PFSK-1 (cell line): ENCODE measurements around the gene CDC42EP3.

Source experiments
- FOXP2 ChIP-seq: optimal IDR thresholded peaks from 2 replicates; pipeline ENCODE3; 2011; ENCODE audit warnings: borderline replicate concordance, control low read depth, inconsistent platforms; ENCODE audit not compliant: insufficient read depth; ENCODE audit errors: extremely low read length, extremely low read depth
- POLR2AphosphoS5 ChIP-seq: IDR thresholded peaks from 2 replicates; pipeline ENCODE4 v1.6.1; 2012; ENCODE audit warnings: low read depth, mild to moderate bottlenecking, control low read depth, low read length, moderate library complexity
- REST ChIP-seq, 2 experiments: IDR thresholded peaks; 2 replicates each; pipeline versions ENCODE4 v1.6.1 to v1.8.0; 2011 to 2012; ENCODE audit warnings: low read depth in 2 of 2, low read length in 2 of 2, control low read depth in 1 of 2, inconsistent platforms in 1 of 2, mild to moderate bottlenecking in 1 of 2, moderate library complexity in 1 of 2; ENCODE audit not compliant: insufficient read depth in 1 of 2
- SIN3A ChIP-seq: IDR thresholded peaks from 2 replicates; pipeline ENCODE4 v1.6.1; 2012; ENCODE audit warnings: mild to moderate bottlenecking, low read length, moderate library complexity, borderline replicate concordance; ENCODE audit not compliant: insufficient read depth
- TAF1 ChIP-seq: IDR thresholded peaks from 2 replicates; pipeline ENCODE4 v1.6.1; 2012; ENCODE audit warnings: low read length, control low read depth, borderline replicate concordance; ENCODE audit not compliant: insufficient read depth

CDC42EP3 gene

GRCh38 chr2:37666772-37667171 lies 4.7 kb downstream of the CDC42EP3 start:
- TF ChIP-seq TAF1 (no peak), REST (IDR thresholded peaks at IDR 0.05; ENCODE audit: insufficient read depth in 1 of 2, low read depth in 2 of 2, low read length in 2 of 2) (peak; percentile 47 to 68; a peak in 1 of 4 replicates), POLR2AphosphoS5 (no peak), FOXP2 (no peak), SIN3A (no peak)

- TF ChIP-seq SIN3A, result no peak
- TF ChIP-seq POLR2AphosphoS5, result no peak
- TF ChIP-seq FOXP2, result no peak
- TF ChIP-seq REST (IDR thresholded peaks at IDR 0.05; ENCODE audit: insufficient read depth in 1 of 2, low read depth in 2 of 2, low read length in 2 of 2), result no peak
- no peak for TF ChIP-seq TAF1
Measured at GRCh38 chr2:37665604-37666362, 5.7 kb downstream of the CDC42EP3 start.

- TF ChIP-seq POLR2AphosphoS5 (no peak), FOXP2 (no peak), SIN3A (no peak), TAF1 (no peak), REST (IDR thresholded peaks at IDR 0.05; ENCODE audit: insufficient read depth in 1 of 2, low read depth in 2 of 2, low read length in 2 of 2) (no peak)
Measured at GRCh38 chr2:37665043-37665442, 6.4 kb downstream of the CDC42EP3 start.

GRCh38 chr2:37664231-37664643 lies 7.2 kb downstream of the CDC42EP3 start:
- no peak for TF ChIP-seq REST (IDR thresholded peaks at IDR 0.05; ENCODE audit: insufficient read depth in 1 of 2, low read depth in 2 of 2, low read length in 2 of 2)
- TF ChIP-seq SIN3A, result no peak
- no peak for TF ChIP-seq FOXP2
- no peak for TF ChIP-seq TAF1
- TF ChIP-seq POLR2AphosphoS5, result no peak

- no peak for TF ChIP-seq REST (IDR thresholded peaks at IDR 0.05; ENCODE audit: insufficient read depth in 1 of 2, low read depth in 2 of 2, low read length in 2 of 2)
- TF ChIP-seq TAF1, result no peak
- TF ChIP-seq SIN3A, result no peak
- no peak for TF ChIP-seq POLR2AphosphoS5
- TF ChIP-seq FOXP2, result no peak
Measured at GRCh38 chr2:37663390-37663789, 8.1 kb downstream of the CDC42EP3 start.
